Measurements from ENCODE around the gene TP53I11. TPM values are rescaled to one million over a fixed set of nuclear protein-coding genes. Genes with fewer than 3 reads are reported as not detected.

TP53I11 gene
- total and polyA plus RNA-seq, 2 donors (not counting 3 experiments of a cell fraction or from before 2014, with no cell fraction given) = 31.5 to 79.4 TPM

GRCh38 chr11:44986315-44986714, 35.6 kb upstream of the TP53I11 start:
- no peaks in the 10 kb centered on the region for H4K20me1 ChIP-seq (replicated peaks; ENCODE audit: control insufficient read depth, extremely low read depth, insufficient read depth, low read length)
- no peaks in the 10 kb centered on the region for H3K9me3 ChIP-seq (replicated peaks; ENCODE audit: control insufficient read depth, insufficient read depth, low read length)
- intact Hi-C loops (cut with micrococcal nuclease) (no loop called here), dilution Hi-C loops (cut with MboI; ENCODE audit: extremely low pct_ligation_motif_present, low sequenced_read_pairs) (no loop called here)
- no peak for DNase-seq (ENCODE audit: low read depth, low spot score)
- H3K4me3 ChIP-seq (replicated peaks in 1 of 3; ENCODE audit: insufficient read depth in 1 of 3, low read depth in 1 of 3, low read length in 3 of 3) = no peak overlapping the region
- H3K27me3 ChIP-seq (ENCODE audit: control insufficient read depth in 2 of 2, insufficient read depth in 2 of 2, low read length in 2 of 2) = peaks cover 0 to 4% of the 10 kb centered on the region in 2 experiments
- TF ChIP-seq POLR2A (IDR thresholded peaks at IDR 0.05; ENCODE audit: low read depth, low read length) (no peak), CTCF (IDR thresholded peaks at IDR 0.05; ENCODE audit: extremely low read depth in 1 of 2, insufficient read depth in 1 of 2, low read depth in 1 of 2, low read length in 2 of 2) (no peak), FOS (IDR thresholded peaks at IDR 0.05; ENCODE audit: borderline replicate concordance, insufficient read depth, low read length) (no peak), MYC (IDR thresholded peaks at IDR 0.05; ENCODE audit: low read depth, low read length) (no peak), POLR2AphosphoS5 (IDR thresholded peaks at IDR 0.05; ENCODE audit: insufficient read depth, low read depth, low read length) (no peak), JUN (IDR thresholded peaks at IDR 0.05; ENCODE audit: borderline replicate concordance, insufficient read depth, insufficient read length, low read depth) (no peak), MAX (IDR thresholded peaks at IDR 0.05; ENCODE audit: insufficient read depth, insufficient read length) (no peak), GATA2 (IDR thresholded peaks at IDR 0.05; ENCODE audit: insufficient read depth, insufficient read length, low read depth, low read length) (no peak), EZH2 (IDR thresholded peaks at IDR 0.05; ENCODE audit: borderline replicate concordance, low read depth, low read length, severe bottlenecking) (no peak)
- ChIA-PET POLR2A (no interaction called here), CTCF (no interaction called here)
- no peak overlapping the region for H3K9ac ChIP-seq (replicated peaks; ENCODE audit: extremely low read depth, insufficient read depth, low read length)
- no peak for FAIRE-seq
- H3K4me1 ChIP-seq (ENCODE audit: control insufficient read depth, extremely low read depth, insufficient read depth, low read length) = no peaks in the 10 kb centered on the region
- no peak overlapping the region for H2AFZ ChIP-seq (ENCODE audit: low read depth, low read length)
- H3K4me2 ChIP-seq (ENCODE audit: insufficient read depth, low read length) = no peak overlapping the region
- BruUV-seq (replicated peaks) = no TSS peak
- H3K36me3 ChIP-seq (ENCODE audit: control insufficient read depth in 2 of 2, extremely low read depth in 1 of 2, insufficient read depth in 2 of 2, low read length in 2 of 2) = no peaks in the 10 kb centered on the region
- no peaks in the 10 kb centered on the region for H3K9me1 ChIP-seq (replicated peaks; ENCODE audit: control insufficient read depth, extremely low read depth, insufficient read depth, low read length)
- no peaks in the 10 kb centered on the region for H3K79me2 ChIP-seq (ENCODE audit: control insufficient read depth, insufficient read depth, low read length)
- no peak overlapping the region for H3K27ac ChIP-seq (ENCODE audit: insufficient read depth, low read depth, low read length)

All from endothelial cell of umbilical vein (primary cell).